ENCODE results near the gene UNC5A.

The UNC5A gene

GRCh38 chr5:176888865-176889165, 78.5 kb downstream of the UNC5A start:
- Histone ChIP-seq H3K27me3 (ENCODE audit: low read depth) (peaks cover 16% of the 10 kb centered on the region), H3K9me3 (no peaks in the 10 kb centered on the region), H3K4me3 (no peak overlapping the region), H3K4me1 (no peaks in the 10 kb centered on the region), H3K36me3 (replicated peaks) (no peaks in the 10 kb centered on the region)
- in situ Hi-C loops (cut with MboI; ENCODE audit: low sequenced_read_pairs) = no loop called here
- DNase-seq (ENCODE audit: low spot score in 2 of 2) = no peak

GRCh38 chr5:176889321-176890280, 79.2 kb downstream of the UNC5A start:
- no peak overlapping the region for H3K4me3 ChIP-seq
- in situ Hi-C loops (cut with MboI; ENCODE audit: low sequenced_read_pairs) = no loop called here
- H3K36me3 ChIP-seq (replicated peaks) = no peaks in the 10 kb centered on the region
- H3K4me1 ChIP-seq = no peaks in the 10 kb centered on the region
- no peak for DNase-seq (ENCODE audit: low spot score in 2 of 2)
- H3K27me3 ChIP-seq (ENCODE audit: low read depth) = peaks cover 12% of the 10 kb centered on the region
- no peaks in the 10 kb centered on the region for H3K9me3 ChIP-seq

- Histone ChIP-seq H3K36me3 (replicated peaks) (no peaks in the 10 kb centered on the region), H3K4me3 (no peak overlapping the region), H3K4me1 (no peaks in the 10 kb centered on the region), H3K27me3 (ENCODE audit: low read depth) (peaks cover 6% of the 10 kb centered on the region; the same call in 1 of the 2 replicates), H3K9me3 (no peaks in the 10 kb centered on the region)
- no peak for DNase-seq (ENCODE audit: low spot score in 2 of 2)
- in situ Hi-C loops (cut with MboI; ENCODE audit: low sequenced_read_pairs) = no loop called here
These were observed 80.3 kb downstream of the UNC5A start for GRCh38 chr5:176890455-176891330.

GRCh38 chr5:176891331-176891958, 81.1 kb downstream of the UNC5A start:
- Histone ChIP-seq H3K9me3 (no peaks in the 10 kb centered on the region), H3K4me3 (no peak overlapping the region), H3K27me3 (ENCODE audit: low read depth) (peaks cover 6% of the 10 kb centered on the region; the same call in 1 of the 2 replicates), H3K36me3 (replicated peaks) (no peaks in the 10 kb centered on the region), H3K4me1 (no peaks in the 10 kb centered on the region)
- no peak for DNase-seq (ENCODE audit: low spot score in 2 of 2)
- in situ Hi-C loops (cut with MboI; ENCODE audit: low sequenced_read_pairs) = no loop called here

GRCh38 chr5:176892663-176893062, 82.3 kb downstream of the UNC5A start:
- Histone ChIP-seq H3K4me1 (no peaks in the 10 kb centered on the region), H3K36me3 (replicated peaks) (no peaks in the 10 kb centered on the region), H3K9me3 (no peaks in the 10 kb centered on the region), H3K4me3 (no peak overlapping the region), H3K27me3 (ENCODE audit: low read depth) (peaks cover 6% of the 10 kb centered on the region; the same call in 1 of the 2 replicates)
- in situ Hi-C loops (cut with MboI; ENCODE audit: low sequenced_read_pairs) = no loop called here
- DNase-seq (ENCODE audit: low spot score in 2 of 2) = no peak

- no peaks in the 10 kb centered on the region for H3K4me1 ChIP-seq
- H3K27me3 ChIP-seq (ENCODE audit: low read depth) = peaks cover 6% of the 10 kb centered on the region; the same call in 1 of the 2 replicates
- DNase-seq (ENCODE audit: low spot score in 2 of 2) = no peak
- in situ Hi-C loops (cut with MboI; ENCODE audit: low sequenced_read_pairs) = no loop called here
- H3K9me3 ChIP-seq = no peaks in the 10 kb centered on the region
- no peaks in the 10 kb centered on the region for H3K36me3 ChIP-seq (replicated peaks)
- no peak overlapping the region for H3K4me3 ChIP-seq
These were observed 83.9 kb downstream of the UNC5A start for GRCh38 chr5:176894298-176894697.

GRCh38 chr5:176895831-176896230, 85.5 kb downstream of the UNC5A start:
- no peaks in the 10 kb centered on the region for H3K36me3 ChIP-seq (replicated peaks)
- in situ Hi-C loops (cut with MboI; ENCODE audit: low sequenced_read_pairs) = no loop called here
- no peaks in the 10 kb centered on the region for H3K4me1 ChIP-seq
- no peak for DNase-seq (ENCODE audit: low spot score in 2 of 2)
- H3K9me3 ChIP-seq = no peaks in the 10 kb centered on the region
- H3K4me3 ChIP-seq = no peak overlapping the region
- peaks cover 6% of the 10 kb centered on the region; the same call in 1 of the 2 replicates for H3K27me3 ChIP-seq (ENCODE audit: low read depth)

- no peaks in the 10 kb centered on the region for H3K9me3 ChIP-seq
- no peaks in the 10 kb centered on the region for H3K4me1 ChIP-seq
- peaks cover under 1% of the 10 kb centered on the region; the same call in 1 of the 2 replicates for H3K27me3 ChIP-seq (ENCODE audit: low read depth)
- in situ Hi-C loops (cut with MboI; ENCODE audit: low sequenced_read_pairs) = no loop called here
- no peaks in the 10 kb centered on the region for H3K36me3 ChIP-seq (replicated peaks)
- H3K4me3 ChIP-seq = no peak overlapping the region
- DNase-seq (ENCODE audit: low spot score in 2 of 2) = no peak
These were observed 86.9 kb downstream of the UNC5A start for GRCh38 chr5:176897263-176897662.

- in situ Hi-C loops (cut with MboI; ENCODE audit: low sequenced_read_pairs) = no loop called here
- no peaks in the 10 kb centered on the region for H3K27me3 ChIP-seq (ENCODE audit: low read depth)
- no peaks in the 10 kb centered on the region for H3K4me1 ChIP-seq
- H3K9me3 ChIP-seq = no peaks in the 10 kb centered on the region
- no peak for DNase-seq (ENCODE audit: low spot score in 2 of 2)
- H3K36me3 ChIP-seq (replicated peaks) = peaks cover 12% of the 10 kb centered on the region
- no peak within 1 kb of the TSS for H3K4me3 ChIP-seq
These were observed 89.0 kb downstream of the UNC5A start, which contains the start of gene HK3 for GRCh38 chr5:176899296-176899891. Gene HK3 (minus strand): TSS chr5:176899346. CDS start chr5:176896159, 3,187 bp downstream.

- Histone ChIP-seq H3K4me3 (no peak overlapping the region), H3K27me3 (ENCODE audit: low read depth) (no peaks in the 10 kb centered on the region), H3K9me3 (no peaks in the 10 kb centered on the region), H3K36me3 (replicated peaks) (peaks cover 18% of the 10 kb centered on the region), H3K4me1 (no peaks in the 10 kb centered on the region)
- no peak for DNase-seq (ENCODE audit: low spot score in 2 of 2)
- in situ Hi-C loops (cut with MboI; ENCODE audit: low sequenced_read_pairs) = no loop called here
These were observed 89.8 kb downstream of the UNC5A start for GRCh38 chr5:176899946-176900779.

GRCh38 chr5:176900780-176901204, 90.4 kb downstream of the UNC5A start:
- H3K4me3 ChIP-seq = no peak overlapping the region
- H3K27me3 ChIP-seq (ENCODE audit: low read depth) = no peaks in the 10 kb centered on the region
- in situ Hi-C loops (cut with MboI; ENCODE audit: low sequenced_read_pairs) = no loop called here
- H3K9me3 ChIP-seq = no peaks in the 10 kb centered on the region
- no peak for DNase-seq (ENCODE audit: low spot score in 2 of 2)
- H3K4me1 ChIP-seq = no peaks in the 10 kb centered on the region
- H3K36me3 ChIP-seq (replicated peaks) = peaks cover 18% of the 10 kb centered on the region

- peaks cover 24% of the 10 kb centered on the region for H3K36me3 ChIP-seq (replicated peaks)
- H3K4me1 ChIP-seq = no peaks in the 10 kb centered on the region
- no peaks in the 10 kb centered on the region for H3K27me3 ChIP-seq (ENCODE audit: low read depth)
- H3K4me3 ChIP-seq = no peak overlapping the region
- in situ Hi-C loops (cut with MboI; ENCODE audit: low sequenced_read_pairs) = no loop called here
- no peaks in the 10 kb centered on the region for H3K9me3 ChIP-seq
- DNase-seq (ENCODE audit: low spot score in 2 of 2) = no peak
These were observed 91.1 kb downstream of the UNC5A start for GRCh38 chr5:176901260-176902101.
